Mucosa of stomach (tissue), 1 donor: ENCODE data around the gene SDR9C7.
"Not testable (repeated sequence)": the region's sequence is repeated elsewhere in the genome, so short reads cannot be mapped to it uniquely, and the experiment has no call there.

Experiments
- H3K27me3 ChIP-seq: one replicate; pipeline ENCODE4 v1.7.0; 2013; ENCODE audit warnings: mild to moderate bottlenecking, low read length; ENCODE audit not compliant: control insufficient read depth, insufficient read depth
- H3K36me3 ChIP-seq: one replicate; pipeline ENCODE4 v1.7.0; 2013; ENCODE audit warnings: low read length; ENCODE audit not compliant: control insufficient read depth, insufficient read depth
- H3K4me1 ChIP-seq: one replicate; pipeline ENCODE4 v1.7.0; 2013; ENCODE audit warnings: mild to moderate bottlenecking, low read length; ENCODE audit not compliant: control insufficient read depth, insufficient read depth
- H3K4me3 ChIP-seq: one replicate; pipeline ENCODE4 v1.7.0; 2013; ENCODE audit warnings: low read length
- H3K9ac ChIP-seq: one replicate; pipeline ENCODE4 v1.7.0; 2013; ENCODE audit warnings: mild to moderate bottlenecking, low read length, moderate library complexity
- H3K9me3 ChIP-seq: one replicate; pipeline ENCODE4 v1.7.0; 2013; ENCODE audit warnings: mild to moderate bottlenecking, low read length, moderate library complexity; ENCODE audit not compliant: control insufficient read depth
- donor health status: Pancreatic carcinoma.

Gene SDR9C7

GRCh38 chr12:56879240-56880124 lies 54.7 kb downstream of the SDR9C7 start:
- H3K36me3 ChIP-seq, H3K4me1 ChIP-seq, H3K27me3 ChIP-seq, H3K9me3 ChIP-seq, H3K9ac ChIP-seq, H3K4me3 ChIP-seq: not testable (repeated sequence)

GRCh38 chr12:56878010-56878339 lies 56.2 kb downstream of the SDR9C7 start:
- no peaks in the 10 kb centered on the region for H3K36me3 ChIP-seq
- no peak overlapping the region for H3K9ac ChIP-seq
- no peak overlapping the region for H3K4me3 ChIP-seq
- H3K4me1 ChIP-seq: no peaks in the 10 kb centered on the region
- H3K9me3 ChIP-seq: no peaks in the 10 kb centered on the region
- no peaks in the 10 kb centered on the region for H3K27me3 ChIP-seq

- H3K9me3 ChIP-seq: no peaks in the 10 kb centered on the region
- H3K36me3 ChIP-seq: no peaks in the 10 kb centered on the region
- no peak overlapping the region for H3K4me3 ChIP-seq
- H3K27me3 ChIP-seq: no peaks in the 10 kb centered on the region
- H3K4me1 ChIP-seq: no peaks in the 10 kb centered on the region
- no peak overlapping the region for H3K9ac ChIP-seq
Measured at GRCh38 chr12:56877195-56878009, 56.8 kb downstream of the SDR9C7 start.

DNA sequence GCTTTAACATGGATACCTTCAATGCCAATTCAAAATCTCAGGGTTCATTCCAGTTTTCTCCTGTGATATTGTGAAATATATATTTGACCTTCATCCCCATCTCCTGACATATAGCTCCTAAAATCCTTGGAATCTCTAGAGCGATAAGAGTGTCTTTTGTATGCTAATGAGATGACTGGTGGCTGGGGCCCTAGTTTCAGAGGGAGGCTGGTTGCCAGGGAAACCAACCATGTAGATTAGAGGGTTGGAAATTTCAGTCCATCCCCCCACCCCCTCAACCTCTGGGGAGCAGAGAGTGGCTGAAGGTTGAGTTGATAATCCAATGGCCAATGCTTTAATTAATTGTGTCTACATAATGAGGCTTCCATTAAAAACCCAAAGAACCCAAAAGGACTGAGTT lies 59.4 kb downstream of the SDR9C7 start:
- Histone ChIP-seq H3K9me3 (no peaks in the 10 kb centered on the region), H3K27me3 (no peaks in the 10 kb centered on the region), H3K36me3 (no peaks in the 10 kb centered on the region), H3K4me1 (no peaks in the 10 kb centered on the region), H3K9ac (no peak overlapping the region), H3K4me3 (no peak overlapping the region)

DNA sequence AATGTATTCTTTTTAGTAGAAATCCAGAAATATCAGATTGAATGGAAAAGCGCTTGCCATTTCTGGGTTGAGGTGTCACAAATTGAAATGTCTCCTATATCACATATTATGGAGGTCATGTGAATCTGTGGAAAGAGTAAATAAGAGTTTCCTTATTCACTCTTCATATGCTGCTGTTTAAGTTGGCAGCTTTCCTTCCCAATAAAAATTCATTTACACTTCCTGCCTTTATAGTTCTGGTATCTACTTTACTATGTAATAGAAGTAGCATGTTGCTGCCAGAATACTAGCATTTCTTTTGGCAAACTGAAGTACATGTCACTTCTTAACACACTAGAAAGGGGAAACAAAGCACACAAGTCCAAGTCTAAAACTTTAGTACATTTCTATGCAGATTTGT lies 60.8 kb downstream of the SDR9C7 start:
- Histone ChIP-seq H3K9ac (no peak overlapping the region), H3K9me3 (no peaks in the 10 kb centered on the region), H3K27me3 (no peaks in the 10 kb centered on the region), H3K36me3 (no peaks in the 10 kb centered on the region), H3K4me1 (no peaks in the 10 kb centered on the region), H3K4me3 (no peak overlapping the region)
